Astrocyte (in vitro differentiated cells and primary cell): ENCODE data around the gene INCENP.

ENCODE experiments used
- CTCF ChIP-seq: IDR thresholded peaks from 2 replicates; pipeline ENCODE4 v1.5.1; 2011; ENCODE audit warnings: low read depth, mild to moderate bottlenecking, inconsistent platforms, low read length, moderate library complexity; ENCODE audit not compliant: insufficient read depth
- EZH2 ChIP-seq: IDR thresholded peaks from 2 replicates; pipeline ENCODE4 v1.6.1; 2012; ENCODE audit warnings: mild to moderate bottlenecking, low read length, inconsistent platforms; ENCODE audit not compliant: insufficient read depth

GRCh38 chr11:62082292-62082657 is 41.5 kb upstream of the INCENP start:
- TF ChIP-seq CTCF (no peak), EZH2 (no peak)
